Measurements from ENCODE around the gene ELP4. TPM values are rescaled to one million over a fixed set of nuclear protein-coding genes. Genes with fewer than 3 reads are reported as not detected.

The ELP4 gene
- total and polyA plus RNA-seq, 7 donors: 4.2 to 12.9 (median 8.2) TPM

GRCh38 chr11:31687256-31687655 is 177.7 kb downstream of the ELP4 start:
- 94 to 96% (median 96%) methylated on average over 1 of the region's 1 CpG for WGBS, 3 donors
- H3K4me1 ChIP-seq: no peaks in the 10 kb centered on the region
- no peak overlapping the region for H3K4me3 ChIP-seq
- no peaks in the 10 kb centered on the region for H3K36me3 ChIP-seq (ENCODE audit: insufficient read depth in 1 of 2, low read depth in 1 of 2)
- intact Hi-C loops (cut with DNase I): no loop called here
- no peak for DNase-seq
- H3K9me3 ChIP-seq: no peaks in the 10 kb centered on the region
- ATAC-seq: no peak
- no peaks in the 10 kb centered on the region for H3K27me3 ChIP-seq (ENCODE audit: insufficient read depth in 3 of 3, low read length in 2 of 3)
- TF ChIP-seq CTCF (IDR thresholded peaks at IDR 0.05): no peak
- H3K27ac ChIP-seq: no peak overlapping the region

- no peak for ATAC-seq
- no peak overlapping the region for H3K27ac ChIP-seq
- no peak overlapping the region for H3K4me3 ChIP-seq
- H3K9me3 ChIP-seq: no peaks in the 10 kb centered on the region
- DNase-seq: no peak
- H3K27me3 ChIP-seq (ENCODE audit: insufficient read depth in 3 of 3, low read length in 2 of 3): no peaks in the 10 kb centered on the region
- TF ChIP-seq CTCF (IDR thresholded peaks at IDR 0.05): no peak
- 87 to 91% (median 89%) methylated on average over 4 of the region's 4 CpGs for WGBS, 3 donors
- H3K36me3 ChIP-seq (ENCODE audit: insufficient read depth in 1 of 2, low read depth in 1 of 2): no peaks in the 10 kb centered on the region
- no peaks in the 10 kb centered on the region for H3K4me1 ChIP-seq
- intact Hi-C loops (cut with DNase I): no loop called here
These were observed 178.3 kb downstream of the ELP4 start for GRCh38 chr11:31687861-31688260.

GRCh38 chr11:31689559-31689958 is 180.0 kb downstream of the ELP4 start:
- H3K27me3 ChIP-seq (ENCODE audit: insufficient read depth in 3 of 3, low read length in 2 of 3): no peaks in the 10 kb centered on the region
- no peak for TF ChIP-seq CTCF (IDR thresholded peaks at IDR 0.05)
- intact Hi-C loops (cut with DNase I): no loop called here
- no peaks in the 10 kb centered on the region for H3K36me3 ChIP-seq (ENCODE audit: insufficient read depth in 1 of 2, low read depth in 1 of 2)
- ATAC-seq (no peak), DNase-seq (no peak)
- no peak overlapping the region for H3K27ac ChIP-seq
- no peaks in the 10 kb centered on the region for H3K4me1 ChIP-seq
- H3K9me3 ChIP-seq: no peaks in the 10 kb centered on the region
- H3K4me3 ChIP-seq: no peak overlapping the region

DNA sequence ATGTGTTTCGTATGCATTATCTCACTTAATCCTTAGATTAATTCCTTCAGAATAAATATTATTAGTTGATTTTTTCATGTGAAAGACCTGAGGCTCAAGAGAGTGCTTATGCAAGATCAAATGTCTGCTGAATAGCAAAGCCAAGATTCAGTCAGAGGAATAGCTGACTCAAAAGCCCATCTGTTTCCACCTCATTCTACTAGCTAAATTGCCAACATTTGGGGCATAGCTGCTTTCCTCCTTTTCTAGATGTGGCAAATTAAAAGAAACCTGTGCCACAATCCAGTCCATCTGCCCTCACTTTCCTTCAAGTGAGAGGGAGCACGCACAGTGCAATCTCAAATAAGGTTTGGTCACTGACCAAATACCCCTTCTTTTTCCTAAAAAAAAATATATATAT is 180.5 kb downstream of the ELP4 start:
- TF ChIP-seq CTCF (IDR thresholded peaks at IDR 0.05): no peak

DNA sequence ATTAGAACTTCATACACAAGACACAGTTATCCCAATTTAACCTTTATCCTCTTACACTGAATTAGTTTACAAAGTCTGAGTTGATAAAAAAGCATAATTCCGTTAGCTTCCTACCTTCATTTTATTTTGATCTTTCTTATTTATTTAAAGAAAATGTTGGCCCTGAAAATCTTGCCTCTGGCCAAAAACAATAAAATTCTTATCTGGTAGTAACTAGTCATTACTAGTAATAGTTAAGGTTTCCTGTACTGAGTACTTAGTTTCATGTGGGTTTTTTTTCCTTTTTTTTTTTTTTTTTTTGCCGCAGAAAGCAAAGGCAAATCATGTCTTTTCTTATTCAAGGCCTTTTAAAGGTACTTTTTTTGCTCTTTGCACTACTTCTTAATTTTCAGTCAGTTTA is 180.9 kb downstream of the ELP4 start:
- no peaks in the 10 kb centered on the region for H3K4me1 ChIP-seq
- no peak overlapping the region for H3K27ac ChIP-seq
- no peak for ATAC-seq
- no peak overlapping the region for H3K4me3 ChIP-seq
- H3K27me3 ChIP-seq (ENCODE audit: insufficient read depth in 3 of 3, low read length in 2 of 3): no peaks in the 10 kb centered on the region
- 82 to 89% (median 85%) methylated on average over 2 of the region's 2 CpGs for WGBS, 3 donors
- TF ChIP-seq CTCF (IDR thresholded peaks at IDR 0.05): no peak
- intact Hi-C loops (cut with DNase I): loop anchor here in 1 of 2 donors (5.0 kb wide), 1 partner anchor 72 kb away; no protein-coding TSS in a partner anchor
- DNase-seq: no peak
- H3K36me3 ChIP-seq (ENCODE audit: insufficient read depth in 1 of 2, low read depth in 1 of 2): no peaks in the 10 kb centered on the region
- no peaks in the 10 kb centered on the region for H3K9me3 ChIP-seq

More for the DNA sequence above, 180.5 kb downstream of the ELP4 start:
- intact Hi-C loops (cut with DNase I): loop anchor here in 1 of 2 donors (5.0 kb wide), 1 partner anchor 72 kb away; no protein-coding TSS in a partner anchor
- no peaks in the 10 kb centered on the region for H3K27me3 ChIP-seq (ENCODE audit: insufficient read depth in 3 of 3, low read length in 2 of 3)
- no peaks in the 10 kb centered on the region for H3K36me3 ChIP-seq (ENCODE audit: insufficient read depth in 1 of 2, low read depth in 1 of 2)
- ATAC-seq (no peak), DNase-seq (no peak)
- no peaks in the 10 kb centered on the region for H3K4me1 ChIP-seq
- no peak overlapping the region for H3K27ac ChIP-seq
- WGBS, 3 donors: 79 to 89% (median 80%) methylated on average over 2 of the region's 2 CpGs
- no peak overlapping the region for H3K4me3 ChIP-seq
- H3K9me3 ChIP-seq: no peaks in the 10 kb centered on the region

Data from psoas muscle (tissue), 8 donors.